Esophagus squamous epithelium (tissue), 5 donors: ENCODE data around the gene PTGDS. TPM values are rescaled to one million over a fixed set of nuclear protein-coding genes. Genes with fewer than 3 reads are reported as not detected.

Source experiments
- DNase-seq: peaks from one replicate; lab custom pipeline; 2025; lab: John Stamatoyannopoulos, UW
- H3K27ac ChIP-seq, 4 donors: fragments of 200-600 bp; sonication (generic); one replicate each; pipeline ENCODE4 v1.5.1; 2016 to 2019; ENCODE audit warnings: mild to moderate bottlenecking in 1 of 4
- H3K27me3 ChIP-seq, 4 donors: fragments of 200-600 bp; sonication (generic); 1 replicate in 3 of 4; 2 replicates in 1 of 4; pipeline versions ENCODE4 v1.5.1 to v1.6.0; 2017 to 2021; ENCODE audit warnings: antibody characterized with exemption in 1 of 4
- H3K36me3 ChIP-seq, 3 donors: fragments of 200-600 bp; sonication (generic); one replicate each; pipeline ENCODE4 v1.5.1; 2016 to 2019
- H3K4me1 ChIP-seq, 3 donors: fragments of 200-600 bp; sonication (generic); one replicate each; pipeline ENCODE4 v1.5.1; 2017 to 2019
- H3K4me3 ChIP-seq, 4 donors: fragments of 200-600 bp; sonication (generic); 1 replicate in 3 of 4; 2 replicates in 1 of 4; pipeline ENCODE4 v1.5.1; 2016 to 2019; ENCODE audit warnings: mild to moderate bottlenecking in 2 of 4, moderate library complexity in 1 of 4
- H3K9me3 ChIP-seq, 3 donors: fragments of 200-600 bp; sonication (generic); one replicate each; pipeline ENCODE4 v1.5.1; 2016 to 2019
- CTCF ChIP-seq, 6 experiments: fragments of 450-650 bp in 4 of 6; fragments of 200-600 bp in 2 of 6; sonication (generic) in 2 of 6; IDR thresholded peaks; one replicate each; pipeline ENCODE4 v1.5.1; 2016 to 2019; ENCODE audit warnings: antibody characterized with exemption in 6 of 6, mild to moderate bottlenecking in 4 of 6, moderate library complexity in 4 of 6
- POLR2A ChIP-seq, 4 donors: fragments of 450-650 bp; IDR thresholded peaks; one replicate each; pipeline ENCODE4 v1.6.1; 2017; ENCODE audit warnings: antibody characterized with exemption in 4 of 4, mild to moderate bottlenecking in 4 of 4, moderate library complexity in 3 of 4
- WGBS, 2 donors: methylation state at CpG; one replicate each; pipeline ENCODE4 v1.1.5; 2018; 5-methylcytosine and 5-hydroxymethylcytosine counted together
- intact Hi-C: fragments of 100-400 bp; cut with DNase I; formaldehyde crosslinking; loops from one replicate; pipeline ENCODE4 v1.15.0; 2022
- total RNA-seq, 4 donors: library from RNA; depleted of rRNA; stranded (reverse); fragments of >200 nt; gene quantifications; one replicate each; pipeline ENCODE4 v1.1.0, GENCODE V29; 2016
- donor health status: DM: yes; HTN: yes; CAD: no.

The PTGDS gene
- total RNA-seq, 4 donors from 2014 or later, result 1.7 to 208 (median 4.8) TPM

- Histone ChIP-seq H3K9me3 (no peaks in the 10 kb centered on the region), H3K27ac (peak overlapping the region in 2 of 4 donors; percentile 61 to 80), H3K36me3 (no peaks in the 10 kb centered on the region), H3K4me3 (no peak overlapping the region), H3K4me1 (peaks cover 13 to 51% (median 23%) of the 10 kb centered on the region in 3 donors), H3K27me3 (peaks cover 0 to 22% (median 0%) of the 10 kb centered on the region in 4 donors)
- intact Hi-C loops, result no loop called here
- TF ChIP-seq POLR2A (IDR thresholded peaks at IDR 0.05), result no peak
- no peak for TF ChIP-seq CTCF (IDR thresholded peaks at IDR 0.05)
- no peak for DNase-seq
- 78% methylated on average over 5 of the region's 29 CpGs; no CpG with 5 or more reads in 1 of the 2 donors for WGBS, 2 donors
Observed at GRCh38 chr9:136973618-136974617, 3.4 kb upstream of the PTGDS start.

- intact Hi-C loops, result no loop called here
- TF ChIP-seq POLR2A (IDR thresholded peaks at IDR 0.05), result no peak
- no peak for TF ChIP-seq CTCF (IDR thresholded peaks at IDR 0.05)
- 50% methylated on average over 4 of the region's 15 CpGs; no CpG with 5 or more reads in 1 of the 2 donors for WGBS, 2 donors
- peaks cover 0 to 13% (median 0%) of the 10 kb centered on the region in 4 donors for H3K27me3 ChIP-seq
- H3K27ac ChIP-seq, result peak overlapping the region; percentile 39 to 82 (median 70)
- DNase-seq, result no peak
- H3K9me3 ChIP-seq, result no peaks in the 10 kb centered on the region
- H3K36me3 ChIP-seq, result no peaks in the 10 kb centered on the region
- peaks cover 13 to 56% (median 23%) of the 10 kb centered on the region in 3 donors for H3K4me1 ChIP-seq
- H3K4me3 ChIP-seq, result peak overlapping the region in 1 of 4 donors; percentile 7
Observed at GRCh38 chr9:136974817-136975535, 2.3 kb upstream of the PTGDS start.

GRCh38 chr9:136975644-136976043 is 1.7 kb upstream of the PTGDS start:
- no peak for DNase-seq
- WGBS, 2 donors, result 51 to 82% methylated on average over 6 to 11 of the region's 14 CpGs
- TF ChIP-seq CTCF (IDR thresholded peaks at IDR 0.05) (peak in 2 of 6 experiments; percentile 15 to 40), POLR2A (IDR thresholded peaks at IDR 0.05) (no peak)

GRCh38 chr9:136977649-136978072 is 357 bp downstream of the PTGDS start:
- no peak for DNase-seq
- H3K27me3 ChIP-seq, result peaks cover 0 to 13% (median 0%) of the 10 kb centered on the region in 4 donors
- no peaks in the 10 kb centered on the region for H3K36me3 ChIP-seq
- H3K27ac ChIP-seq, result peak overlapping the region; percentile 43 to 82 (median 72)
- H3K4me3 ChIP-seq, result peak overlapping the region; percentile 27 to 71 (median 47)
- H3K9me3 ChIP-seq, result no peaks in the 10 kb centered on the region
- no CpG with 5 or more reads among the region's 33 CpGs for WGBS, 2 donors
- peaks cover 13 to 61% (median 23%) of the 10 kb centered on the region in 3 donors for H3K4me1 ChIP-seq
- TF ChIP-seq CTCF (IDR thresholded peaks at IDR 0.05) (no peak), POLR2A (IDR thresholded peaks at IDR 0.05) (no peak)
- intact Hi-C loops, result no loop called here

More at GRCh38 chr9:136975644-136976043, 1.7 kb upstream of the PTGDS start:
- H3K9me3 ChIP-seq, result no peaks in the 10 kb centered on the region
- H3K4me3 ChIP-seq, result peak overlapping the region in 1 of 4 donors; percentile 7
- H3K27ac ChIP-seq, result peak overlapping the region; percentile 39 to 82 (median 70)
- intact Hi-C loops, result no loop called here
- peaks cover 0 to 8% (median 0%) of the 10 kb centered on the region in 4 donors for H3K27me3 ChIP-seq
- peaks cover 13 to 56% (median 23%) of the 10 kb centered on the region in 3 donors for H3K4me1 ChIP-seq
- no peaks in the 10 kb centered on the region for H3K36me3 ChIP-seq
